ENCODE results near the gene CSNK2A3. TPM values are rescaled to one million over a fixed set of nuclear protein-coding genes. Genes with fewer than 3 reads are reported as not detected.

Gene CSNK2A3
- total and polyA plus RNA-seq, 10 of the 15 experiments (the other 5 are each of a cell fraction or from before 2014, with no cell fraction given), result 0.68 to 6.2 (median 1.4) TPM

DNA sequence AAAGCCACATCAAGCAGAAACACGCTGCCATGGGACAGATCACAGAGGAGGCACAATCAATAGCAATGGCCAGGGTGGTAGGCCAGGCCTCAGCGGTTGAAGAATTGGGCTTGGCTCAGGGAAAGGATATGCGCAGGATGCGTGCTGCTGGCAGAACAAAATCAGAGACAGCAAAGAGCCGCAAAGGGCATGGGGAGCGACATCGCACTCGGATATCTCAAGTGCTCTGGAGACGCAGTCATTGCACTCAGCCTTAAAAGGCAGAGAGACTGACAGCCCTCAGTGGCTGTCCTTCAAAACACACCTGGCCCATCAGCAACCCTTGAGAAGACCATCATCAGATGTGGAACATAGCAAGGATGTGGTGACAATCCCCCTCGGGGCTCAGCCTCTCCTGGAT, 50.5 kb downstream of the CSNK2A3 start (continued):
- TF ChIP-seq TCF3 (IDR thresholded peaks at IDR 0.05; ENCODE audit: borderline replicate concordance, insufficient read depth, low read depth, low read length) (no peak), BMI1 (IDR thresholded peaks at IDR 0.05; ENCODE audit: borderline replicate concordance) (no peak), RAD21 (IDR thresholded peaks at IDR 0.05; ENCODE audit: insufficient read depth, low read depth, low read length) (no peak), IRF4 (IDR thresholded peaks at IDR 0.05; ENCODE audit: low read depth, low read length) (no peak), MTA3 (IDR thresholded peaks at IDR 0.05; ENCODE audit: borderline replicate concordance, low read length) (no peak)

Measured in GM12878 (cell line).